AG20443 (cell line): Measurements from ENCODE around the gene DNM1.
"Not testable (repeated sequence)": the region's sequence is repeated elsewhere in the genome, so short reads cannot be mapped to it uniquely, and the experiment has no call there.

Experiments
- DNase-seq: peaks from one replicate; pipeline ENCODE4 v3.0.0; 2012; ENCODE audit warnings: low spot score, mixed read lengths

The DNM1 gene

GRCh38 chr9:128178806-128179431 lies 24.3 kb upstream of the DNM1 start:
- DNase-seq, result no peak

GRCh38 chr9:128180001-128180400 lies 23.2 kb upstream of the DNM1 start:
- no peak for DNase-seq

GRCh38 chr9:128180447-128180846 lies 22.7 kb upstream of the DNM1 start:
- no peak for DNase-seq

- DNase-seq, result not testable (repeated sequence)
Observed at GRCh38 chr9:128181480-128181879, 21.7 kb upstream of the DNM1 start.

- DNase-seq, result no peak
Observed at GRCh38 chr9:128182893-128183588, 20.1 kb upstream of the DNM1 start.

- DNase-seq, result no peak
Observed at GRCh38 chr9:128185979-128186965, 16.9 kb upstream of the DNM1 start.

GRCh38 chr9:128187361-128187760 lies 15.8 kb upstream of the DNM1 start:
- DNase-seq, result no peak

- no peak for DNase-seq
Observed at GRCh38 chr9:128188209-128188608, 15.0 kb upstream of the DNM1 start.

- DNase-seq, result no peak
Observed at GRCh38 chr9:128190013-128190412, 13.2 kb upstream of the DNM1 start.

- no peak for DNase-seq
Observed at GRCh38 chr9:128190516-128191405, 12.4 kb upstream of the DNM1 start.

GRCh38 chr9:128191406-128192046 lies 11.7 kb upstream of the DNM1 start, which contains the start of gene CIZ1:
Gene CIZ1 (minus strand): TSS chr9:128191572. CDS start chr9:128190857, 715 bp downstream.
- peak; percentile 96 for DNase-seq

GRCh38 chr9:128192601-128193371 lies 10.4 kb upstream of the DNM1 start:
- peak; percentile 85 for DNase-seq

GRCh38 chr9:128193469-128194096 lies 9.6 kb upstream of the DNM1 start:
- no peak for DNase-seq

- DNase-seq, result no peak
Observed at GRCh38 chr9:128201441-128202369, 1.5 kb upstream of the DNM1 start.

GRCh38 chr9:128202648-128203023 lies 543 bp upstream of the DNM1 start:
- DNase-seq, result no peak

GRCh38 chr9:128203707-128204551 lies 750 bp downstream of the DNM1 start:
- peak; percentile 71 for DNase-seq

GRCh38 chr9:128204858-128205257 lies 1.7 kb downstream of the DNM1 start:
- DNase-seq, result no peak
